ENCODE measurements around the gene PDZRN4.

- no peak for TF ChIP-seq CTCF (IDR thresholded peaks at IDR 0.05)
- TF ChIP-seq POLR2A (IDR thresholded peaks at IDR 0.05), result no peak
- TF ChIP-seq POLR2AphosphoS5 (IDR thresholded peaks at IDR 0.05), result no peak
Observed at GRCh38 chr12:41436076-41436475, 248.0 kb downstream of the PDZRN4 start.
